ENCODE data around the gene GIMD1. TPM values are rescaled to one million over a fixed set of nuclear protein-coding genes. Genes with fewer than 3 reads are reported as not detected.

The GIMD1 gene
- total and polyA plus RNA-seq, 2 experiments from 2014 or later = not detected

DNA sequence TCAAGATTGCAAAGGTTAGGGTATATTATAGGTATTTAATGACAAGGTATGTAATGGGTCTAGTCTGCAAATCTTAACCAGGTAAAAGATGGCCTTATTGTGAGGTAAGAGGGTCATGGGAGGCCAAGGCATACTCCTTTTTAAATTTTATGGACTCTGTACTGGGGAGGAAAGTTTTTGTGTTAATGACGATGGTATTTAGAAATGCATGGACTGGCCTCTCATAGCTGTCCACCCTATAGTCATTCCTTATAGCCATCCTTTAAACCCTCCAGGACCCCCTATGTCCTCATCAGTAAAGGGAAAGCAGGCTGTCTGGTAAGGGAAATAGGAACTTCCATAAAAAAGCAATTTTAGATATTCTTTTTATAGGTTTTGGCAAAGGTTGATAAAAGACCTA is 50.8 kb downstream of the GIMD1 start:
- no peak for ATAC-seq
- H3K4me1 Mint-ChIP-seq = peaks cover 4% of the 10 kb centered on the region
- H3K4me2 ChIP-seq = peak overlapping the region; percentile 97

DNA sequence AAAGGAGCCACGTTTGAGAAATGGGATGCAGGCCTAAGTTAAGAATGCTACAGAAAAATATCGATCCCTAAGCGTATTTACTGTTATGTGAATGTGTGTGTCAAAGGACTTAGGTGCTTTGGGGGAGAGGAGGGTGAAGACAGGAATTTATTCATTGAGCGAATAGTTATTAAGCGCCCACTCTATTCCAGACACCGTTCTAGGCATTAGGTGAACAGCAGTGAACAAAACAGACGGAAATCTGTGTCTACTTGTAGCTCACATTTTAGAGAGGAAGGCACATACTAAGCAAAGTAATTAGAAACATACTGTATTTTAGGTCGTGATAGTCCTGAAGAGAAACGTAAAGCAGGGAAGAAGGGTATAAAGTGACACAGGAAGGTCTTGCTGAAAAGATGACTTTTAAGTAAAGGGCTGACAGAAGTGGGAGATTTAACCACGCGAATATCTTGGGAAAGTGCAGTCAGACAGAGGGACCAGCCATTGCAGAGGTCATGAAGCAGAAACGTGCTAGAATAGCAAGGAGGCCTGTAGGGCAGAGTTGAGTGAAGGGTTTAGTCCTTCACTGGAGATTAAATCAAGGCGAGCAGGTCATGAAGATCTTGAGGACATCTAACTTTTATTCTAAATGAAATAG is 51.7 kb downstream of the GIMD1 start:
- Mint-ChIP-seq H3K4me1 (peaks cover 4% of the 10 kb centered on the region), H3K36me3 (ENCODE audit: low read depth) (peaks cover 25% of the 10 kb centered on the region), H3K27ac (no peak overlapping the region), H3K27me3 (ENCODE audit: insufficient read depth, low read depth, poor library complexity) (no peaks in the 10 kb centered on the region), H3K9me3 (peaks cover 16% of the 10 kb centered on the region), H3K4me3 (no peak overlapping the region)
- Histone ChIP-seq H3K79me2 (replicated peaks; ENCODE audit: insufficient read depth) (peaks cover 77% of the 10 kb centered on the region), H3K36me3 (ENCODE audit: insufficient read depth) (peaks cover 7% of the 10 kb centered on the region; the same call in 1 of the 2 replicates), H3F3A (replicated peaks; ENCODE audit: low read depth) (no peaks in the 10 kb centered on the region), H3K27ac (ENCODE audit: low read depth) (peak overlapping the region; percentile 92), H3K9me2 (ENCODE audit: insufficient read depth) (no peaks in the 10 kb centered on the region), H3K4me3 (peak overlapping the region; percentile 80), H2AFZ (0 out of 2 replicates have a peak overlapping the region, but pooled peaks have one; percentile 19), H3K4me1 (ENCODE audit: insufficient read depth) (no peaks in the 10 kb centered on the region), H3K4me2 (peak overlapping the region; percentile 97), H4K20me1 (replicated peaks; ENCODE audit: insufficient read depth) (no peaks in the 10 kb centered on the region), H3K27me3 (ENCODE audit: insufficient read depth) (no peaks in the 10 kb centered on the region)
- DNase-seq (ENCODE audit: low spot score) (no peak), ATAC-seq (no peak)
- TF ChIP-seq, protein P1, sequence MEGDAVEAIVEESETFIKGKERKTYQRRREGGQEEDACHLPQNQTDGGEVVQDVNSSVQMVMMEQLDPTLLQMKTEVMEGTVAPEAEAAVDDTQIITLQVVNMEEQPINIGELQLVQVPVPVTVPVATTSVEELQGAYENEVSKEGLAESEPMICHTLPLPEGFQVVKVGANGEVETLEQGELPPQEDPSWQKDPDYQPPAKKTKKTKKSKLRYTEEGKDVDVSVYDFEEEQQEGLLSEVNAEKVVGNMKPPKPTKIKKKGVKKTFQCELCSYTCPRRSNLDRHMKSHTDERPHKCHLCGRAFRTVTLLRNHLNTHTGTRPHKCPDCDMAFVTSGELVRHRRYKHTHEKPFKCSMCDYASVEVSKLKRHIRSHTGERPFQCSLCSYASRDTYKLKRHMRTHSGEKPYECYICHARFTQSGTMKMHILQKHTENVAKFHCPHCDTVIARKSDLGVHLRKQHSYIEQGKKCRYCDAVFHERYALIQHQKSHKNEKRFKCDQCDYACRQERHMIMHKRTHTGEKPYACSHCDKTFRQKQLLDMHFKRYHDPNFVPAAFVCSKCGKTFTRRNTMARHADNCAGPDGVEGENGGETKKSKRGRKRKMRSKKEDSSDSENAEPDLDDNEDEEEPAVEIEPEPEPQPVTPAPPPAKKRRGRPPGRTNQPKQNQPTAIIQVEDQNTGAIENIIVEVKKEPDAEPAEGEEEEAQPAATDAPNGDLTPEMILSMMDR (conservative IDR thresholded peaks at IDR 0.05; ENCODE audit: low read depth in 2 of 2) = no peak
- TF ChIP-seq JUNB (IDR thresholded peaks at IDR 0.05; ENCODE audit: unreplicated experiment) (no peak), REST (IDR thresholded peaks at IDR 0.05; ENCODE audit: unreplicated experiment) (no peak), ZNF331 (CRISPR knock-in tag; IDR thresholded peaks at IDR 0.05; ENCODE audit: low read depth) (no peak), POLR2AphosphoS5 (IDR thresholded peaks at IDR 0.05; ENCODE audit: low read depth) (no peak), CREB1 (CRISPR knock-in tag; IDR thresholded peaks at IDR 0.05; ENCODE audit: low read depth) (no peak)

More for the DNA sequence above, 50.8 kb downstream of the GIMD1 start:
- H3K27ac ChIP-seq (ENCODE audit: low read depth) = no peak overlapping the region
- peaks cover 78% of the 10 kb centered on the region for H3K79me2 ChIP-seq (replicated peaks; ENCODE audit: insufficient read depth)
- H3K4me3 Mint-ChIP-seq = no peak overlapping the region
- H3K4me1 ChIP-seq (ENCODE audit: insufficient read depth) = no peaks in the 10 kb centered on the region
- peaks cover 7% of the 10 kb centered on the region; the same call in 1 of the 2 replicates for H3K36me3 ChIP-seq (ENCODE audit: insufficient read depth)
- H3K4me3 ChIP-seq = peak overlapping the region; percentile 80; the same call in 1 of the 2 replicates
- DNase-seq (ENCODE audit: low spot score) = no peak
- H3K27me3 ChIP-seq (ENCODE audit: insufficient read depth) = no peaks in the 10 kb centered on the region
- H4K20me1 ChIP-seq (replicated peaks; ENCODE audit: insufficient read depth) = no peaks in the 10 kb centered on the region
- H3F3A ChIP-seq (replicated peaks; ENCODE audit: low read depth) = no peaks in the 10 kb centered on the region
- no peak overlapping the region for H2AFZ ChIP-seq
- no peak overlapping the region for H3K27ac Mint-ChIP-seq
- H3K27me3 Mint-ChIP-seq (ENCODE audit: insufficient read depth, low read depth, poor library complexity) = no peaks in the 10 kb centered on the region
- H3K9me3 Mint-ChIP-seq = peaks cover 17% of the 10 kb centered on the region
- no peak for TF ChIP-seq POLR2AphosphoS5 (IDR thresholded peaks at IDR 0.05; ENCODE audit: low read depth)
- TF ChIP-seq, protein P1 (conservative IDR thresholded peaks at IDR 0.05; ENCODE audit: low read depth in 2 of 2) = no peak
- peaks cover 28% of the 10 kb centered on the region for H3K36me3 Mint-ChIP-seq (ENCODE audit: low read depth)
- H3K9me2 ChIP-seq (ENCODE audit: insufficient read depth) = no peaks in the 10 kb centered on the region

Data from GM23338 (cell line).